ENCODE measurements around the gene SMAD2.
A peak's percentile ranks its signal among the peaks of the same experiment; 100 is the strongest.
"Not testable (repeated sequence)": the region's sequence is repeated elsewhere in the genome, so short reads cannot be mapped to it uniquely, and the experiment has no call there.

The SMAD2 gene

DNA sequence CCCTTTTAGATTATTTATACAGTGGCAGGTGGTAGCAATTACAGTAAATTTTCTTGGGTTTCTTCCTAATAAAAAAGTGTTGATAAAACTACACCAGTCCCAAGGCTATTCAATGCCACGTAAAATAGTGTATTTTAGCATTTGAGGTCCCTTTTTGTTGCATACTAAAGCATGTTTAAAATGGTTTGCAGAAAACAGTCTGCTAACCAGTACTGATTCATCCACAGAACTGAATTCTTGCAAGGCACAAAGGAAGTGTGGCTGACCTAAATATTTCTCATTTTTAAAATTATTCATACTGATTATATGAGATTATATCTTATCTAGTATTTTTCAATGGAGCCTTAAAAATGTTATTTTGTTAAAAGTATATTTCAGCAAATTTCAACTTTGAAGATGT, 98.1 kb downstream of the SMAD2 start:
- no peak for DNase-seq

DNA sequence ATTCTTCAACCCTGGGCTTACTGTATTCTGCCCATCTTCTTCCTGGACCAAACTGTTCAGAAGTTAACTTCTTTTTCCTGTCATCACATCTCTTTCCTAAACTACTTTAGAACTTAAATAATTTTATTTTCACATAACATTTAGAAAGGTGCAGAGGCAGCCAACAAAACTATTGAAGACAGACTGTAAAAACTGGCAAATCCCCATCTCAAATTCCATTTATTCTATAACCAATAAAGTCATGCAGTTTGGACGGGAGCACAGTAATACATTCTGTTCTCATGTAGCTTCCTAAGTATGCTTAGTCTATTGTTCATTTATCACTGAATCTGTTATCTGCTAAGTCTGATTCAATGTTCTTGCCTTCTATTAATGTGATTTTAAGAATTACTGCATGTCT, 99.1 kb downstream of the SMAD2 start:
- no peak for DNase-seq

DNA sequence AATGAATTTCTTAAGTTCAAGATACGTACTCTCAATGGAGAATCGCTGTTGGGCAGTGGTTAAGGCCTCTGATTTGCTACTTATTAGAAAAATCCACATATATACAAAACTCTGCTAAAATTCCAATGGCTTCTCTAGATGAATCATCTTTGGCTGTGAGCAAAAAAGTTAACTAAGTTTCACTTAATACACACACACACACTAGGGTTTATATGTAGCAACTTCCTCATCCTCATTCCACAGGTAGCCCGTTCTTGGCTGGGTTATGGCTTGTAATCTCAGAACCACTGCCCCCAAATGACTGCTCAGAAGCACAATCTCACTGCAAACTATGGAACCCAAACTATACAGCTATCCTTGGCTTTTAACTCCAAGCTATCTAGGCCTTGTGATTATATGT, 99.7 kb downstream of the SMAD2 start:
- no peak for DNase-seq

DNA sequence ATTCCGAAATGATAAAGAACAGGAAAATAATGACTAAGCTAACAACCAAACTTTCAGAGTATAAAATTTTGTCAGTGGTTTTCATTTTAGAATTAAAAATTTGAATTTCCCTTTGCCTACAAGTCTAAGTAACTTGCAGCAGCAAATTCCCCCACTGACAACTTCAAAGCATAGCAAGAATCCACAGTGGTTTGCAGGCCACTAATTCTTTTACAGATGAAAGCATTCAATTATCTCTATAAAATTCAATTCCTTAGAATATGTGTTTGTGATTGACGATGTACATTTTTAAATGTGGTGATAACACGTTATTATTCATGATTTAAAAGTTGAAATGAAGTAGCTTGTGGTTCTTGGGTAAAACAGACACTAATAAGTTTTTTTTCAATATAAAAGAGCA, 100.6 kb downstream of the SMAD2 start:
- no peak for DNase-seq

DNA sequence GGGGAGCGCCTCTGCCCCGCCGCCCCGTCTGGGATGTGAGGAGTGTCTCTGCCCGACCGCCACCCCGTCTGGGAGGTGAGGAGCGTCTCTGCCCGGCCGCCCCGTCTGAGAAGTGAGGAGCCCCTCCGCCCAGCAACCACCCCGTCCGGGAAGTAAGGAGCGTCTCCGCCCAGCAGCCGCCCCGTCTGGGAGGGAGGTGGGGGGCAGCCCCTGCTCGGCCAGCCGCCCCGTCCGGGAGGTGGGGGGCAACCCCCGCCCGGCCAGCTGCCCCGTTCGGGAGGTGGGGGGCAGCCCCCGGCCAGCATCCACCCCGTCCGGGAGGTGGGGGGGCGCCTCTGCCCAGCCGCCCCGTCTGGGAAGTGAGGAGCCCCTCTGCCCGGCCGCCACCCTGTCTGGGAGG, 102.4 kb downstream of the SMAD2 start:
- DNase-seq, result not testable (repeated sequence)

DNA sequence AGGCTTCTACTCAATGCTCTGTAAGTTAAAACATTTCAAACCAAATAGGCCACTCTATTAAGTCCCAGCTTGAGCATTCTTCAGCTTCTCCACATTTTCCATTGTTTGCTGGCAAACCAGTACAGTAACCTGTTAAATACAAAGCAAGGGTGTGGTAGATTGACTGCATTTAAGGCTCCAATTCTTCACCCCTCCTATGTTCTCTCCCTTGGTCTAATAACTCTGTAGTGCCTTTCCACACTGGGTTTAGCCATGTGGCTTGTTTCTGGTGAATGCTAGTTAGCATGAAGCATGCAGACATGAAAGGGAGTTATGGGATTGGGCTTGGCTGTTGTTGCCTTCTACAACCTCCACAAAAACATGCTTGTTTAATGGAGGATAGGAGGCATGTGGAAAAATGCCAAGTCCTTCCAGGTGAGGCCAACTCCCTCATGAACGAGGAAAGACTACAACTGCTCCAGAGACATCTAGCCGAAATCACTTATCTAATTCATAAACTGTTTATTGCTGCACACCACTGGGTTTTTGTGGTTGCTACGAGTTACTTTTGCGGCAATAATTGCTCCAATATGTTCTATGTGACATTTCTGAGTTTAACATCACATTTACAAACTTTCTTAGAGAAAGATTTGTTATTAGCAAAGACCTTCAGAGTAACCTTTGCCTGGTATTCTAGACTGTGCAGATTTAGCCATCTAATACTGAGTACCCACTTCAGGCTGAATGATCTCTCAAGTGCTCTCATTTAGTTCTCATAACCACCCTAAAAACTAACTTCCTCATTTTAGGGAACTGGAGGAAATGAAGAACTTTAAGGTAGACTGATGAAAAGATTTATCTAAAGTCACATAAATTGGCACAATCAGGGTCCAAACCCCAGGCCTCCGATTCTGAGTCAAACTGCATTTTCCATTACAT, 104.0 kb downstream of the SMAD2 start:
- peak; percentile 7 for DNase-seq

DNA sequence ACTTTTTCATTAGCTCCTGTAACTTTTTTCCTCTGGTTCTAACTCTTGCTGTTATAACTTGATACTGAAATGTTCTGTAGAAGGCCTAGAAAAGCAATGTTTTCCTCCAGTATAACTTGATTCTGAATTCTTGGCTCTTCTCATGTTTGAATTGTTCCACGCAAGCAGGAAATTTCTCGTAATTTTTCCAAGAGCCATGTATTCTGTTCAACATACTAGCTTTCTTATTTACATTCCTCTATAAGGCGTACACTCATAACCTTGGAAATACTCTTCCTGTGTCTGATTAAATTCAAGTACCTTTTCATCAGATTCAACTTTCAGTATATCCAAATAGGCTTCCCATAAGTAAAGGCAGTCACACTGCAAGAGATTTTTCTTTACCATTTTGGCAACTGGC, 109.1 kb downstream of the SMAD2 start:
- no peak for DNase-seq

DNA sequence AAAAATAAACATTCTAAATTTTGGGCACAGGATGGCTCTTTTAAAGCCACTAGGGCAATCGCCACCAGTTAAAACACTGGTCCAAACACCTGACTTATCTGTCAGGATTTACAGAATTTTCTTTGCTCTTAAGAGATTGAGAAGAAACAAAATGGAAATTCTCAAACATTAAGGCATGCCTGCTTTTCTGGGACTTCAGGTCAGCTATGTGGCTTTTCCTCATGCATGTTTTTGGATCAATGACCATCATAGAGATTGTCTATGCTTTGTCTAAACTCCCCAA, 112.7 kb downstream of the SMAD2 start:
- no peak for DNase-seq

DNA sequence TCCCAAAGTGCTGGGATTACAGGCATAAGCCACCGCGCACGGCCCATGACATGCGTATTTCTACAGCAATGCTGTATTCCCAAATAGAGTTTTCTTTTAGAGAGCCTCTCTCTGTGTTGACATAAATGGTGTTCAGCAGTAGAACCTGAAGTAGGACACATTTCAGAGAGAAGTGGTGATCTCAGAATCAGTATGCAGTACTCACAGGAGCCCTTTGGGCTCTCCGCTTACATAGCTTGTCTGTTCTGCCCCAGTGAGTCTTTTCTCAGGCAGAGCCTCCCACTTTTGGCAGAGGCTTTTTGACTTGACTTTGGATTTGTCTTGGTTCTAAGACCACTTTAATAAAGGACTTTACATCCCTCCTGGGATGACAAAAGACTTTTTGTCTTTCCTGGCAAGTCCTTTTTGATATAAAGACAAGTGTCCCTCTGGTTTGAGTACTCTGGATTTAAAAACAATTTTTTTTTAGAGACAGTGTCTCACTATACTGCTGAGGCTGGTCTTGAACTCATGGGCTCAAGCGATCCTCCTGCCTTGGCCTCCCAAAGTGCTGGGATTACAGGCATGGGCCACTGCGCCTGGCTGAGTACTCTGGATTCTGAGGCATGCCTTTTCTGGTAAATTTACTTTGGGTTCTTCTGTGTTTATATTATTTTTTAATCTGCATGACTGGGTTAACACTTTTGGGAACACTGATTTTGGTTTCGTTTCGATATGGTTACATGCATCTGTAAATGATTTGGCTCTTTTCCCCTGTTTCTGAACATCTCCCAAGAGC, 113.3 kb downstream of the SMAD2 start:
- no peak for DNase-seq

DNA sequence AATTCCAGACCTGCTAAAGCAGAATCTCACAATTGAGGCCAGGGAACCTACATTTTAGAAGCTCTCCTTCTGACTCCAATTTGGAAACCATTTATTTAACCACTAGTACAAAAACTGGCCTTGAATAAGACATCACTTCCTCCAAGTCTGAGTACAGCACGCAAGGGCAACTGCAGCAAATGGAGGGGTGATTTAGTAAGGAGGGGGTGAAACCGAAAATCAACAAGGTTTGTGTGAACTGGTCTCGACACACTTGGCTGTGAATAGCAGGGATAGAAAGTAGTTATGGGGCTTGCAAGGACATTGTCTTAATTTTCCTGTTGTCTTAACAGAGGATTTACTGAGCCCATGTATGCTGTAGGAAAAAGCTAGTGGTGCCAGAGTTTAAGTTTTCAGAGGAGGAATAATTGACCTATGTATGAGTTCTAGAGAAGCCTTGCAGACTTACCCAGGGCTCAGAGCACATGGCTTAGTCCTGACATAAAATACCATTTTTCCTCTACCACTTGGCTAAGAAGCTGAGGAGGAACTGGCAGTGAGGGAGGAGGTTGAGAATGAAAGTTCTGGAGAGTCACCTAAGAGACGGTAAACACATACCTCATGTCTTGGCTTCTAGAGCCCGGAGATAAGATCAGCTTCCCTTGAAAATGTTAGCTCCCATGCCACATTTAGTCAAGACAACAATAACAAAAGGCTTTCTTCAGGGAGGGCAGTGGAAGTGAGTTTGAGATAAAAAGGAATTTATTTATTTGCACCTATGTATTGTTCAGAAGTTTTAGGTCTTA, 114.8 kb downstream of the SMAD2 start:
- peak; percentile 5 for DNase-seq

DNA sequence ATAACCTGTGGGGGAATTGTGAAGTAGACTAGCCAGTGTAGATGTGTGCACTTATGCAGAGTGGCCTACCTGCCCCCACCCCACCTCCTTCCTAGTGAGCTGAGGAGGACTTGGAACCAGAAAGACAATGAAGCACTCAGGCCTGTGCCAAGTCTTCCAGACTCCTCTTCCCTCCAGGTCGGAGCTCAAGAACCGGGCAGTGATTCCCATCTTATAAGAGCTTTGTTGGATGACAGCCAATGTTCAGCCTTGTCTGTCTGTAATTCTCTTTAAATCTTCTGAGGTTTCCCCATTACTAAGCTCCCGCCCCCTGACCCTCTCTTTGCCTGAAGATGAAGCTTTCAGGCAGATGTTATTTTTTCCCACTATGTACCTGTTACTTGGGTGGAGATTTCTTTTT, 121.0 kb downstream of the SMAD2 start:
- no peak for DNase-seq

DNA sequence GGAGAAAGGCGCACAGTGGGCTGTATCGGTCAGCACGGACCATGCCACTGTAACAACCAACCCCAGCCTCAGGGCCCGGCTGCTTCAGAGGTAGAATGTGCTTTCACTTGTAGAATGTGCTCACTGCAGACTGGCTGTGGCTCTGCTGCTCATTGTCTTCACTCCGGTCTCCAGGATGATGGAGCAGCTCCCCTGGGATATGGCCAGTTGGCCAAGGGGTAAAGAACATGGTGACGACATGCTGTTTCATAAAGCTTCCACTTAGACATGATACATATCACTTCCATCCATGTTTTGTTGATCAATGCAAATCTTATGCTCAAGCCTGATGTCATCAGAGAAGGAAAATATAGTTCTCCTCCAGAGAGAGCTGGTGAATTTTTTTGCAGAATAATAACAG, 127.7 kb downstream of the SMAD2 start:
- no peak for DNase-seq

DNA sequence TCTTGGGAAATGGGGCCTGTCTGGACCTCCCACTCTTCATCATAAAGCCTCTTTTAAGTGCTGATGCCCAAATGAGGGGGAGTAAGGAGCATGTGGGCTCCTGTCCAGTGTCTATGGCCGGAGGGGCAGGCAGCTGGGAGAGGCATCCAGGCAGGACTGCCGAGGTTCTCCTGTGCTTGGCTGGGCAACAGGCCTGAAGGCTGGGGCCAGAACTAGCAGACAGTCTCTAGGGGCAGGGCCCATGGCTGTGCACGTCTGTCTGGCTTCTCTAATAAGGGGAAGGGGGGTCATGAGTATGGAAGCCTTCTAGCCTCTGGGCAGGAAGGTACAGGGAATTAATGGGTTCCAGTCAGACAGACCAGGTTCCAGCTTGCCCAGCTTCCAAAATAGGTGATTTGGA, 128.6 kb downstream of the SMAD2 start:
- no peak for DNase-seq

DNA sequence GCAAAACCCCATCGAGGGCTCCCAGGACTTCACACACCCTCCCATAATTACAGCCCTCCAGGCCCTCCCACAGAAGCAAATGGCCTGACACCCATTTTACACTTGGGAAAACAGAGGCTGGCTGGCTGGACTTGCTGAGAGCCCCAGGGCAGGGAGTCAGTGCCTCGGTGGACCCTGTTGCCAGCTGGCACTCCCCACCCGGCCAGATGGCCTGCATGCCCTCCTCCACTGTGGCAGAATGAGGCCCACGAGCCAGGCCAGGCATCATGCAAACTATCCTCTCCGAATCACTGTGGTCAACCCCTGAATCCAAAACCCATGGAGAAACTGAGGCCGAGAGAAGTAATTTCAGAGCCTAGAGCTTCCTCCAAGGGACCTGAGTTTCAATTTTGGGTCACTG, 129.7 kb downstream of the SMAD2 start:
- DNase-seq, result no peak

DNA sequence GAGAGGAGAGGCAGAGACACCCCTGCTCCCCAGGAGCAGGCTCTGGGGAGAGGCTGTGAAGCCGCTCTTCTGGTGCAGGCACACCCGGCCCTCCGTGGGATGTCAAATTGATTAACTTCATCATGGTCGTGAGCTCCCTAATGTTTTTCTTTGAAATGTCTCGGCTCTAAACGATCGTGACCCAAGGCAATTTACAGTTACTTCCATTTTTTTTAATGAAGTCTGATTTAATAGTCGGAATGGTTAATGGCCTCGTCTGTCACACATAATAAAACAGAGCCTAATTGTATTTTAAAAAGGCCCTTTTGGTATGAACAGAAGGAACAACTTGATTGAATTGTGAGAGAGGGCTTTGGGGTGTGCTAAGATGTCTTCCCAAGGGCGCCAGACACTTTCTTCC, 130.2 kb downstream of the SMAD2 start:
- no peak for DNase-seq

DNA sequence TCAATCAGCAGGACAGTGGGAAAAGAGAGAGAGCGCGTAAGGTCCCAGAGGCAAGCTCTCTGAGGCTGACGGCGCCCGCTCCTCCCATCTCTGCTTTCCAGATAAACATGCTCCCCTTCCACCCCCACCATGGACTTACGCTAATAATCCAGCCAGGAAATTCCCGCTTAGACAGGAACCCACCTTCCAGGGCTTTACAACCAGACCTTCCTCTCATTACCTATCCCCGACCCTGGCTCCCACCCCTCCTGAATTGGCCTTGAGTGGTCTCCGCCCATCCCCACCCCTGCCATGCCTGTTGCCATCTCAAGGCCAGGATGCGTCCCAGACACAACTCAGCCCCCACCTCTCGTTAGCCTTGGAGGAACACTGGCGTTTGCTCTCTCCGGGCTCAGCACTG, 131.1 kb downstream of the SMAD2 start:
- no peak for DNase-seq

DNA sequence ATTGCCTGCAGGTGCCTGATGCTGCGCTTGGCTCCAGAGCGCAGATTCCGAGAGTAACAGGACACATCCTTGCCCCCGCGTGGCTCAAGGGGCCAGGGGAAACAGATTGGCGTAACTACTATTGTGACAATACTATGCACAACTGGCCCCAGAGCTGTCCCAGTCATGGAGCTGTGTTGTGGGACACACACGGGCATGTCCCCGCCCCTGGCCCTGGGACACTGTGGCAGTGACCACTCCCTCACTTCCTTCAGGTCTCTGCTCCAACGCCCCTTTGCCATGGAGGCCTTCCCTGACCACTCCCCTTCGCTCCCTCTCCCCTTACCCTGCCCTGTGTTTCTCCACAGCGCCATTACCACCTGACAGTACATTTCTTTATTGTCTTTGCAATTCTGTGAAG, 132.1 kb downstream of the SMAD2 start:
- no peak for DNase-seq

DNA sequence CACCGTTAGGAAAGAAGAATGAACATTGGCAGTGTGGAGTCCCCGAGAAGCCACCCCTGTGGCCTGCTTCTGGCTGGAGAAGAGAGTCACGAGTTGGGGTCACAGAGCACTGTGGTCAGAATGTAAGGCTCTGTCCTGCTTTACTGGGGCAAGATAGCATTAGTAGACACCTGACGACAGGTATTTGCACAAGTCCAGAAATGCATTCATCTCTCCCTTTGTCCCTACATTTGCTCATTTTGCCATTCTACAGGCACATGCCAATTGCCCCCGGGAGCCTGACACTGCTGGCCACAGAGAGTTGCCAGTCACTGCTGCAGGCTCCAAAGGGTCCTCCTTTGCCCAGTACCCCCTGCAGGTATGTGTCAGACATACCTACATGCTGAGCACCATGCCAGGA, 133.3 kb downstream of the SMAD2 start:
- no peak for DNase-seq

DNA sequence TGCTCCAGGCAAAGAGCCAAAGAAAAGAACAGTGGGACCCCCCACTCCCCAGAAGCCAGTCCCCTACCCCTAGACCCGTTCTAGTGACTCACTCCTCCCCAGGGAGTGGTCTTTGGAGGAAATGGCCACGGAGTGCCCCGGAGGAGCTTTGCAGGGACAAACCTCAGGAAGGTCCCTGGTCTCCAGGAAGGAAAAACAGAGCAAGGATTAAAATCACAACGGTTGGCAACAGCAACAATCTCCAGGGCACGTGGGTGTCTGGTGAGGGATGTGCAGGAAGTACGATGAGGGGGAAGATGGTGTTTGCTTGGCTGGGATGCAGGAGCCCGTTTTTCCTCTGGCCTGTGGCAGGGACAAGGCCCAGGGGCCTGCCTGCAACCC, 135.0 kb downstream of the SMAD2 start:
- DNase-seq, result no peak

DNA sequence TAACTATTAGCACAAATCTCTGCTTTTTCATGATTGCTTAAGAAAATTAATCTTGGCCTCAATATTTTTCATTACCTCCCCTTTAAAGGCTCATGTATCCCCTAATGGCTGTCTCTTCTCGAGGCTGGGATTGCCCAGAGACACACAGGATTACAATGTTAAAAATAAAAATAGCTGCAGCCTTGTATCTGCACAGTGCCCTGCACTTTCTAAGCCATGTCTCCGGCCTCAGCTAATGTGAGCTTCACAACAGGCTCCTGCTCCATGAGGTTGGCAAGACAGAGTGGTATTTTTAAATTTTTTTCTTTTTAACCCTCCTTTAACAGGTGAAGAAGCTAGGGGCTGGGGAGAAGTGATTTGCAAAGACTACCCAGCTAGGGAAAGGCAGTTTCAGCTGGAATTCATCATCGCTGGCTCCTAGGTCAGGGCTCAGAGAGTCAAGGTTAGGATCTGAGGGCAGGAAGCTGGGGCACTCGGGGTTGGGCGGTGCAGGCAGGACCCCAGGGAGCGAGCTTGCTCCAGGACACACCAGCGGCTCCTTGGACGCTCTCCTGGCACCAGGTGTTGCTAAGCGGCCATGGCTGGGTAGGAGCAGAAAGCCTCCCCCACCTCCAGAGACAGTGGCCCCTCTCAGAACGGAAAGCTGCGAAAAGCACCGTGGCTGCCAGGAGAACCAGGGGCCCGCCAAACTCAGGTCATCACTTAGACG, 135.6 kb downstream of the SMAD2 start:
- no peak for DNase-seq

DNA sequence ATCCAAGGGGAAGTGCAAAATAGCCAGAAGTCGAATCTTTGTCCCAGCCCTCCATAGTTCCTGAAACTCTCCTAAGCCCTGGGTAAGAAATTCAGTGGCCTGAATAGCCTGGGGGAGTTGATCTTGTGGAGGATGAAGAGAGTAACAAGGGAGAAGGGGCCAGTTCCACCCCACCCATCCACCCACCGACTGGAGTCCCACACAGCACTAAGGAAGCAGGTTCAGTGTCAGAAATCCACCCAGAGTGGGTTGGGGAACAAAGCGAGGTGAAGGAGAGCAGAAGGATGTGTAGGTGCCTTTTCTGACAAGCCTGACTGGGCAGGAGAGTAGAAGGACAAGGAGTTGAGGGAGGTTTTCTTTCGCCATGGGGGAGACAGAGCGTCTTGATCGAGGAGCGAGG, 136.8 kb downstream of the SMAD2 start:
- DNase-seq, result no peak

DNA sequence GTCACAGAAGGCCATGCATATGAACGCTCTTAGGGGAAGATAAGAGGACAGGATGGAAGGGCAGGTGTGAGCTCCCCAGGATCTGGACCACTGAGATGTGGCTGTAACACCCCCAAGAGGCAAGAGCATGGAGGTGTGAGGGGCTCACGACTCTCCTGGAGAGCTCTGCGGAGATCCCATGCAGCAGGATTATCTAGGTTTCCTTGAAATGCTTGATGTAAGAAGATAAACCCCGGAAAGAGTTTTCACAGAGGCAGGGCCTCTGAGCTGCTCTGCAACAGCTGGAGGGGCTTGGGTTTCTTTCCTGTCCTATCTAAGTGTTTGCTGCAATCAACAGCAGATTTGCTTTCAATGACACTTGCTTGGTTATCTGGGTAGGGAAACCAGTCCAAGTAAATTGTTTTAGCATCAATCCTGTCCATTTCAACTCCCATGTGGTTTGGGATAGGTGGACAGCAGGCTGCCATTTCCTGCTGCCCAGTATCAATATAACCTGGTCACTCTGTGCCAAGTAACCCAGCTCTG, 138.9 kb downstream of the SMAD2 start:
- no peak for DNase-seq

DNA sequence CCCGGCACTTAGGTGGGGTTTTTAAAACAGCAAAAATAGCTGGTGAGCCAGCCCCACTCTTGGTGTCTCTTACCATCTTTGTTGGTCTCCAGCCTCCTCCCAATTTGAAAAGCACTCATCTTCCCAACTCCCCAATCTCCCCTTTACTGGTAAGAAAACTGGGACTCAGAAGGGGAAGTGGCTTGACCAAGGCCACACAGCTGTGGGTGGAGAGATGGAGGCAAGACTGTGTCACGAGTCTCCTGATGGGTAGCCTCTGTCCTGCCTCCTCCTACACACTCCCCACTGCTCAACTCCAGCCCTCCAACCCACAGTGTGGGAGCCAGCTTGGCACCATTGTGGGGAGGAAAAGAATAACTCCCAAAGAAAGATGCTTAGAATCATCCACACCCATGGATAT, 140.4 kb downstream of the SMAD2 start:
- no peak for DNase-seq
